Subcutaneous adipose tissue (tissue), 4 donors: ENCODE results near the gene MAML3. TPM values are rescaled to one million over a fixed set of nuclear protein-coding genes. Genes with fewer than 3 reads are reported as not detected.

ENCODE experiments used
- total RNA-seq, 4 donors: library from RNA; depleted of rRNA; stranded (reverse); fragments of >200 nt; gene quantifications; one replicate each; pipeline ENCODE4 v1.1.0, GENCODE V29; 2016
- TF ChIP-seq, protein P1 (sequence below): fragments of 450-650 bp; IDR thresholded peaks from one replicate; pipeline ENCODE4 v1.5.1; 2016; ENCODE audit warnings: low read depth, mild to moderate bottlenecking, control low read depth, antibody characterized with exemption, moderate library complexity

MAML3 gene
- total RNA-seq, 4 donors from 2014 or later = 3.5 to 11.1 (median 9.1) TPM

- TF ChIP-seq, protein P1, sequence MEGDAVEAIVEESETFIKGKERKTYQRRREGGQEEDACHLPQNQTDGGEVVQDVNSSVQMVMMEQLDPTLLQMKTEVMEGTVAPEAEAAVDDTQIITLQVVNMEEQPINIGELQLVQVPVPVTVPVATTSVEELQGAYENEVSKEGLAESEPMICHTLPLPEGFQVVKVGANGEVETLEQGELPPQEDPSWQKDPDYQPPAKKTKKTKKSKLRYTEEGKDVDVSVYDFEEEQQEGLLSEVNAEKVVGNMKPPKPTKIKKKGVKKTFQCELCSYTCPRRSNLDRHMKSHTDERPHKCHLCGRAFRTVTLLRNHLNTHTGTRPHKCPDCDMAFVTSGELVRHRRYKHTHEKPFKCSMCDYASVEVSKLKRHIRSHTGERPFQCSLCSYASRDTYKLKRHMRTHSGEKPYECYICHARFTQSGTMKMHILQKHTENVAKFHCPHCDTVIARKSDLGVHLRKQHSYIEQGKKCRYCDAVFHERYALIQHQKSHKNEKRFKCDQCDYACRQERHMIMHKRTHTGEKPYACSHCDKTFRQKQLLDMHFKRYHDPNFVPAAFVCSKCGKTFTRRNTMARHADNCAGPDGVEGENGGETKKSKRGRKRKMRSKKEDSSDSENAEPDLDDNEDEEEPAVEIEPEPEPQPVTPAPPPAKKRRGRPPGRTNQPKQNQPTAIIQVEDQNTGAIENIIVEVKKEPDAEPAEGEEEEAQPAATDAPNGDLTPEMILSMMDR = no peak
Measured at GRCh38 chr4:139743027-139743426, 411.0 kb downstream of the MAML3 start.

DNA sequence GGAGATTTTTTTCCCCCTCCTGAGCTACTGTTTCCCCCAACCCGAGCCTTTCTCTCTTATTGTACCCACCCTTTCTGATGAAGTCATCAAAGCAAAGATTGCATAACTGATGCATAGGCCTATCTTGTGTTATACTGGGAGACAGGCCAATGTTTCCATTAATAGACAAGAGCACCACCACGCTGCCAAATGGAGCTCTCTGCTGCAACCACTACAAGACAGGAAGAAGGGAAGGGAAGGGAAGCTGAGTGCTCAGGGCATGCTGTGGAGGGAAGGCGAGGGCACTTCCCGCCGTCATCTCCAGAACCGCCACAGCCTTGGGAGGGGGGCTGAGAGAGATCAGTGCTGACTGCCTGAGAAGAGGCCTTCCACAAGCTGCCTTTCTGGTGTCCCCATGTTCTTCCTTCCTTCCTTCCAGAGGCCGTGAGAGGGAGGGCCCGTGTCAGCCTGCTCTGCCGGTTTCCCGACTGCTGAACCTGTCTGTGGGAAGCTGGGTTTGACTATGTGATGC lies 413.4 kb downstream of the MAML3 start:
- TF ChIP-seq, protein P1 = no peak

DNA sequence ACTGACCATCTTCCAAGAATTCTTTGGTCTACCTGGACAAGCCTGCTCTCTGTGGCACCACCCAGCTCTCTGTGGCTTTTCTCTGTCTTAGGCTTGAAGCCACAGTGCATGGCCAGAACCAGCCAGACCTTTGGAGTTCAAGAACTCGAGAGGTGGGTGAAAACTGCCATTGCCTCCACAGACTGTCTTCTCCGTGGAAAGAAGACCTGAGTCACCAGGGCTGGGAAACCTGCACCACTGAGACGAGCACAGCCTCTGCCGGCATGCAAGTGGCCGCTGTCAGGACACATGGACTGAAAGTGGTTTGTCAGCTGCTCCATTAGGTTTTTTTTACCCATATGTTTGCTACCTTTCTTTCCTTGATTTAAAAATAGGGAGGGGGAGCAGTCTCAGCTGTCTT lies 413.9 kb downstream of the MAML3 start:
- TF ChIP-seq, protein P1 = no peak

- TF ChIP-seq, protein P1 = no peak
Measured at GRCh38 chr4:139738846-139739613, 415.0 kb downstream of the MAML3 start.

GRCh38 chr4:139736661-139737060 lies 417.3 kb downstream of the MAML3 start:
- TF ChIP-seq, protein P1 = no peak

DNA sequence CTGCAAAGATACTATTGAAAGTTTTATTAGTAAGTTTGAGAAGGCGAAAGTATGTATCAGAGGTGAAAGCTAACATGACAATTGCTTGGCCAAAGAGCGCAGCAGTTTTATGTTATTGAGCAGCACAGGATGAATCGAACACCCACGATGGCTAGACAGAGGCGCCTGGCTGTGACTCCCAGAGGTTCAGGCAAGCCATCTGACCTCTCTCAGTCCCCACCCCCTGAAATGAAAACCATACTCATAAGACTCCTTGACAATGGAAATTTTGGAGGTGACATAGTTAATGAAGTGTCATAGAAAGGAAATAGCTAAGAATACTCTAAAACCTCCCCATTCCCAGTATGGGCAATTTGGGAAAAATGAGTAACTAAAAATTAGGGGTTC lies 417.7 kb downstream of the MAML3 start:
- TF ChIP-seq, protein P1 = no peak

DNA sequence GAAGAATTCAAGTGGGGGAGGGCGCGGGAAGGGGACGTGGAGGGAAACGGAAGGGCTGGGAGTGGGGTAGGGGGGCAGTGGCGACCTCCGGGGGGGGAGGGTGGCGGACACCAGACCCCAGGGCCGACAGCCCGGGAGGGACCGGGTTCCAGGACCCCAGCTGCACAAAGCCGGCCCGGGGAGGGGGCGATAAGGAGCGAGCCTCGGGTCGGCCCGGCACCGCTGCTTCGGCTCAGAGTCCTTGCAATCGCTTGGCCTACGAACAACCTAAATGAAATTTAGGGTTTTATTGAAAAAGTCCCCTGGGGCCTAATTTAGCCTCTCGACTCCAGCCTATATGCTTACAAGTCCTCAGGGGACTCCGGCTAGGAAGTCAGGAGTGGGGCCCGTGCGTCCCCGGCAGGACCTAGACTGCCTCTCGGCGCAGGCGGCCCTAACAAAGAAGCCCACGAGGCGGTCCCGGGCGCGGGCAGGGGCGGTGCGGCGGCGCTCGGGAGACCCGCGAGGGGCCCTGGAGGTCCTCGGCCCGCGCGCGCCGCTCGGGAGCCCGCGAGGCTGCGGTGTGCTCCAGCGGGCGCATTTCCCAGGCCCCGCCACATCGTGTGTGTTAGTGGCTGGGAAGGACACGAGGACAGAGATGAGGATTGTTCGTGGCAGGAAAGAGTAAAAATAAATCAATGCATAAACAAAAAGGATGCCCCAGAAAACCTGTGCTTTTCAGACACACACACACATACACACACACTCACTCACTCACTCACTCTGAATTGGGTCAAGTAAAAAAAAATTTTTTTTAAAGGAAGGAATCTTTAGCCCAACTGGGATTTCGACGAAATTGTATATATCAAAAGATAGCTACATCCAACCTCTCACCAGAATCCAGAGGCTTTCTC lies 418.4 kb downstream of the MAML3 start:
- TF ChIP-seq, protein P1 = no peak
